NCI-H2196 treated with DMSO at 0.1 percent for 48 hours (cell line): ENCODE data around the gene COL18A1.
"Not testable (repeated sequence)": the region's sequence is repeated elsewhere in the genome, so short reads cannot be mapped to it uniquely, and the experiment has no call there.

ENCODE experiments used
- DNase-seq: peaks from one replicate; lab custom pipeline; 2025; ENCODE audit not compliant: unreplicated experiment; lab: John Stamatoyannopoulos, UW

COL18A1 gene

GRCh38 chr21:45514311-45515021 is 109.5 kb downstream of the COL18A1 start:
- no peak for DNase-seq

GRCh38 chr21:45515241-45516061 is 110.5 kb downstream of the COL18A1 start:
- no peak for DNase-seq

GRCh38 chr21:45516071-45516670 is 111.2 kb downstream of the COL18A1 start:
- DNase-seq, result no peak

- no peak for DNase-seq
Observed at GRCh38 chr21:45516671-45517151, 111.7 kb downstream of the COL18A1 start.

GRCh38 chr21:45517249-45518065 is 112.5 kb downstream of the COL18A1 start:
- no peak for DNase-seq

GRCh38 chr21:45518742-45519141 is 113.8 kb downstream of the COL18A1 start:
- no peak for DNase-seq

GRCh38 chr21:45519182-45519581 is 114.2 kb downstream of the COL18A1 start:
- no peak for DNase-seq

GRCh38 chr21:45521241-45521640 is 116.3 kb downstream of the COL18A1 start:
- DNase-seq, result no peak

GRCh38 chr21:45522381-45522780 is 117.4 kb downstream of the COL18A1 start:
- no peak for DNase-seq

- DNase-seq, result no peak
Observed at GRCh38 chr21:45522986-45523385, 118.0 kb downstream of the COL18A1 start.

- DNase-seq, result no peak
Observed at GRCh38 chr21:45523411-45524101, 118.6 kb downstream of the COL18A1 start.

- no peak for DNase-seq
Observed at GRCh38 chr21:45524756-45525152, 119.8 kb downstream of the COL18A1 start.

GRCh38 chr21:45525153-45525909 is 120.4 kb downstream of the COL18A1 start:
- DNase-seq, result no peak

- no peak for DNase-seq
Observed at GRCh38 chr21:45525910-45526306, 120.9 kb downstream of the COL18A1 start.

GRCh38 chr21:45527151-45527999 is 122.4 kb downstream of the COL18A1 start:
- DNase-seq, result not testable (repeated sequence)

GRCh38 chr21:45528028-45528705 is 123.2 kb downstream of the COL18A1 start:
- DNase-seq, result no peak

- DNase-seq, result no peak
Observed at GRCh38 chr21:45528981-45529784, 124.2 kb downstream of the COL18A1 start.
